ENCODE results near the gene APOBEC3H. TPM values are rescaled to one million over a fixed set of nuclear protein-coding genes. Genes with fewer than 3 reads are reported as not detected.

APOBEC3H gene
- total and polyA plus RNA-seq, 10 donors = 0.70 to 3.8 (median 2.2) TPM; not detected in 1

DNA sequence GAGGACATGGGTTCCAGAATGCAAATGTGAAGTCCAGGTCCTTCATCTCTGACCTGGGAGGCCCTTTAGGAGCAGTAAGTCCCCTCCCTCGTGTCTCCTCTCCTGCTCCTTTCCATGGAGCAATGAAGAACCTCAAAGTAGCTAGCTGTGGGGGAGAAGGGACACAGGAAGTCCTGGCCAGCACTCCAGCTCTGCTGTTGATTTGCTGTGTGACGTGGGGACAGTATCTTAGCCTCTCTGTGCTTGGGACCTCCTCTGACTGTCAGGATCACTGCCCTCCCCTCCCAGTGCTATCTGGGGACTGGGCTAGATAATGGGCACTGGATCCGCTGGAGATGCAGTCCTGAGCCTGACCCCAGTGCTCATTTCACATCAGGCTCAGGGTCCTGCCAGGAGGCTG, 1.1 kb upstream of the APOBEC3H start:
- peaks cover 43 to 100% (median 87%) of the 10 kb centered on the region in 6 donors for H3K4me1 ChIP-seq
- DNase-seq = no peak
- H3K36me3 ChIP-seq = no peaks in the 10 kb centered on the region
- TF ChIP-seq, protein P1, sequence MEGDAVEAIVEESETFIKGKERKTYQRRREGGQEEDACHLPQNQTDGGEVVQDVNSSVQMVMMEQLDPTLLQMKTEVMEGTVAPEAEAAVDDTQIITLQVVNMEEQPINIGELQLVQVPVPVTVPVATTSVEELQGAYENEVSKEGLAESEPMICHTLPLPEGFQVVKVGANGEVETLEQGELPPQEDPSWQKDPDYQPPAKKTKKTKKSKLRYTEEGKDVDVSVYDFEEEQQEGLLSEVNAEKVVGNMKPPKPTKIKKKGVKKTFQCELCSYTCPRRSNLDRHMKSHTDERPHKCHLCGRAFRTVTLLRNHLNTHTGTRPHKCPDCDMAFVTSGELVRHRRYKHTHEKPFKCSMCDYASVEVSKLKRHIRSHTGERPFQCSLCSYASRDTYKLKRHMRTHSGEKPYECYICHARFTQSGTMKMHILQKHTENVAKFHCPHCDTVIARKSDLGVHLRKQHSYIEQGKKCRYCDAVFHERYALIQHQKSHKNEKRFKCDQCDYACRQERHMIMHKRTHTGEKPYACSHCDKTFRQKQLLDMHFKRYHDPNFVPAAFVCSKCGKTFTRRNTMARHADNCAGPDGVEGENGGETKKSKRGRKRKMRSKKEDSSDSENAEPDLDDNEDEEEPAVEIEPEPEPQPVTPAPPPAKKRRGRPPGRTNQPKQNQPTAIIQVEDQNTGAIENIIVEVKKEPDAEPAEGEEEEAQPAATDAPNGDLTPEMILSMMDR (IDR thresholded peaks at IDR 0.05 in 8 of 11, conservative IDR thresholded peaks at IDR 0.05 in 3 of 11) = no peak
- TF ChIP-seq POLR2A (IDR thresholded peaks at IDR 0.05) = no peak
- TF ChIP-seq POLR2AphosphoS5 (IDR thresholded peaks at IDR 0.05) = no peak
- 77 to 93% (median 90%) methylated on average over 3 of the region's 3 CpGs for WGBS, 5 donors
- peak overlapping the region in 5 of 8 donors; percentile 73 to 90 (median 87) for H3K27ac ChIP-seq
- intact Hi-C loops (cut with DNase I; ENCODE audit: low total_unique reads) = no loop called here
- H3K4me3 ChIP-seq = no peak overlapping the region
- H3K9me3 ChIP-seq = no peaks in the 10 kb centered on the region
- no peaks in the 10 kb centered on the region for H3K27me3 ChIP-seq (replicated peaks in 1 of 7)

GRCh38 chr22:39098026-39098425, 982 bp downstream of the APOBEC3H start:
- Histone ChIP-seq H3K9me3 (no peaks in the 10 kb centered on the region), H3K36me3 (no peaks in the 10 kb centered on the region), H3K27ac (peak overlapping the region; percentile 10 to 90 (median 75)), H3K4me3 (no peak overlapping the region), H3K4me1 (peaks cover 37 to 86% (median 67%) of the 10 kb centered on the region in 6 donors), H3K27me3 (replicated peaks in 1 of 7) (no peaks in the 10 kb centered on the region)
- TF ChIP-seq POLR2A (IDR thresholded peaks at IDR 0.05) (no peak), POLR2AphosphoS5 (IDR thresholded peaks at IDR 0.05) (no peak)
- TF ChIP-seq, protein P1 (IDR thresholded peaks at IDR 0.05 in 8 of 11, conservative IDR thresholded peaks at IDR 0.05 in 3 of 11) = no peak
- no peak for DNase-seq
- 60 to 78% (median 75%) methylated on average over 5 to 6 of the region's 6 CpGs for WGBS, 5 donors
- intact Hi-C loops (cut with DNase I; ENCODE audit: low total_unique reads) = no loop called here

DNA sequence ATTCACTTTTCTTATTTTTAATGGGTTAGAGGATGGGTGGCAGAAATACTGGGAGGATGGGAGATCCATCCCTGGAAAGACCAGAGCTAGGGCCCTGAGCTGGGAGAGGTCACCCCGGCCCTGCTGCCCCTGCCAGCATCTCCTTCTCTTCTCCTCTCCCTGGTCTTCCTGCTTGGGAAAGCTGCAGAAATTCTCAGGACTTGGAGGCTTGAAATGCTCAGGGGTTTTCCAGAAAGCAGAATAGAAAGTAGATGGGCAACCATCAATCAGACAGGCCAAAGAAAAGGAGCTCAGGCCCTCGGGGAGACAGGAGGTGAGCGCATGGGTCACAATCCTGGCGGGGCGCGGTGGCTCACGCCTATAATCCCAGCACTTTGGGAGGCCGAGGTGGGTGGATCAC, 1.5 kb downstream of the APOBEC3H start:
- Histone ChIP-seq H3K9me3 (no peaks in the 10 kb centered on the region), H3K4me1 (peaks cover 37 to 80% (median 65%) of the 10 kb centered on the region in 6 donors), H3K4me3 (no peak overlapping the region), H3K27ac (peak overlapping the region; percentile 10 to 90 (median 75)), H3K36me3 (no peaks in the 10 kb centered on the region), H3K27me3 (replicated peaks in 1 of 7) (no peaks in the 10 kb centered on the region)
- no peak for TF ChIP-seq POLR2AphosphoS5 (IDR thresholded peaks at IDR 0.05)
- TF ChIP-seq POLR2A (IDR thresholded peaks at IDR 0.05) = no peak
- TF ChIP-seq, protein P1 (IDR thresholded peaks at IDR 0.05 in 8 of 11, conservative IDR thresholded peaks at IDR 0.05 in 3 of 11) = no peak
- 76 to 80% (median 77%) methylated on average over 8 of the region's 8 CpGs for WGBS, 5 donors
- intact Hi-C loops (cut with DNase I; ENCODE audit: low total_unique reads) = no loop called here
- DNase-seq = no peak

DNA sequence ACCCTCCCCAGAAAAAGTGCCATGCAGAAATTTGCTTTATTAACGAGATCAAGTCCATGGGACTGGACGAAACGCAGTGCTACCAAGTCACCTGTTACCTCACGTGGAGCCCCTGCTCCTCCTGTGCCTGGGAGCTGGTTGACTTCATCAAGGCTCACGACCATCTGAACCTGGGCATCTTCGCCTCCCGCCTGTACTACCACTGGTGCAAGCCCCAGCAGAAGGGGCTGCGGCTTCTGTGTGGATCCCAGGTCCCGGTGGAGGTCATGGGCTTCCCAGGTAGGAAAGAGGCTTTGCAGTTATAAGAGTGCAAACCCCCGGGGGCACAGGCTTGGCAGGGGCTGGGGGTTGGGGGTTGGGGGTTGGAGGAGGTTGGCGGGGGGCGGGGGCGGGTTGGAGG, 4.2 kb downstream of the APOBEC3H start:
- no peak overlapping the region for H3K27ac ChIP-seq
- 70 to 87% (median 86%) methylated on average over 8 to 13 of the region's 13 CpGs for WGBS, 5 donors
- TF ChIP-seq POLR2AphosphoS5 (IDR thresholded peaks at IDR 0.05) (no peak), POLR2A (IDR thresholded peaks at IDR 0.05) (no peak)
- TF ChIP-seq, protein P1 (IDR thresholded peaks at IDR 0.05 in 8 of 11, conservative IDR thresholded peaks at IDR 0.05 in 3 of 11) = no peak
- intact Hi-C loops (cut with DNase I; ENCODE audit: low total_unique reads) = no loop called here
- no peaks in the 10 kb centered on the region for H3K36me3 ChIP-seq
- H3K4me3 ChIP-seq = no peak overlapping the region
- peaks cover 30 to 54% (median 42%) of the 10 kb centered on the region in 6 donors for H3K4me1 ChIP-seq
- no peak for DNase-seq
- no peaks in the 10 kb centered on the region for H3K9me3 ChIP-seq
- H3K27me3 ChIP-seq (replicated peaks in 1 of 7) = no peaks in the 10 kb centered on the region
